ENCODE results near the gene WDR93. TPM values are rescaled to one million over a fixed set of nuclear protein-coding genes. Genes with fewer than 3 reads are reported as not detected.
A peak's percentile ranks its signal among the peaks of the same experiment; 100 is the strongest.

The WDR93 gene
- total and polyA plus RNA-seq, 4 donors = 0.08 TPM; not detected in 2

DNA sequence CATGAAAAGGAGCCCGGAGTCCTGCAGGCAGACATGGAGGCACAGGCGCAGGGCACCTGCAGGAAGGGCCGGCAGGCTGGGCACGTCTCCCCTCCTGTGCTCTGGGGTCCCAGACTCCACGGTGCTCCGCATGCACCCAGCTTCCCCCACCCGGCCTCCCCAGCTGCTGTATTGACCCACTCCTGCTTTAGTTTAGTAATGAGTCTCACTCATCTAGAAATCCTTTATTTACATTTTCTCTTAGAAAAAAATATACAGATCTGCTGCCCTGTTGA, 94.0 kb downstream of the WDR93 start:
- Histone ChIP-seq H3K9me3 (ENCODE audit: control insufficient read depth in 4 of 4, low read length in 3 of 4) (no peaks in the 10 kb centered on the region), H3K27ac (ENCODE audit: low read depth in 1 of 2, low read length in 2 of 2) (no peak overlapping the region), H3K9ac (ENCODE audit: low read depth in 1 of 2, low read length in 2 of 2) (no peak overlapping the region), H3K36me3 (ENCODE audit: control insufficient read depth in 4 of 4, insufficient read depth in 3 of 4, low read depth in 1 of 4, low read length in 3 of 4) (peaks cover 9 to 19% (median 11%) of the 10 kb centered on the region in 4 donors), H3K4me1 (ENCODE audit: control insufficient read depth in 4 of 4, insufficient read depth in 4 of 4, low read length in 3 of 4) (peaks cover 5 to 32% (median 26%) of the 10 kb centered on the region in 4 donors), H3K27me3 (ENCODE audit: control insufficient read depth in 4 of 4, insufficient read depth in 4 of 4, low read length in 3 of 4) (no peaks in the 10 kb centered on the region), H3K4me3 (ENCODE audit: low read depth in 1 of 3, low read length in 3 of 3) (no peak overlapping the region)
- DNase-seq (ENCODE audit: low spot score) = no peak
- TF ChIP-seq TAF1 (conservative IDR thresholded peaks at IDR 0.05) (no peak), JUND (IDR thresholded peaks at IDR 0.05) (no peak), FOXA2 (IDR thresholded peaks at IDR 0.05) (no peak), NR2F2 (IDR thresholded peaks at IDR 0.05) (no peak)
- TF ChIP-seq, protein P1, sequence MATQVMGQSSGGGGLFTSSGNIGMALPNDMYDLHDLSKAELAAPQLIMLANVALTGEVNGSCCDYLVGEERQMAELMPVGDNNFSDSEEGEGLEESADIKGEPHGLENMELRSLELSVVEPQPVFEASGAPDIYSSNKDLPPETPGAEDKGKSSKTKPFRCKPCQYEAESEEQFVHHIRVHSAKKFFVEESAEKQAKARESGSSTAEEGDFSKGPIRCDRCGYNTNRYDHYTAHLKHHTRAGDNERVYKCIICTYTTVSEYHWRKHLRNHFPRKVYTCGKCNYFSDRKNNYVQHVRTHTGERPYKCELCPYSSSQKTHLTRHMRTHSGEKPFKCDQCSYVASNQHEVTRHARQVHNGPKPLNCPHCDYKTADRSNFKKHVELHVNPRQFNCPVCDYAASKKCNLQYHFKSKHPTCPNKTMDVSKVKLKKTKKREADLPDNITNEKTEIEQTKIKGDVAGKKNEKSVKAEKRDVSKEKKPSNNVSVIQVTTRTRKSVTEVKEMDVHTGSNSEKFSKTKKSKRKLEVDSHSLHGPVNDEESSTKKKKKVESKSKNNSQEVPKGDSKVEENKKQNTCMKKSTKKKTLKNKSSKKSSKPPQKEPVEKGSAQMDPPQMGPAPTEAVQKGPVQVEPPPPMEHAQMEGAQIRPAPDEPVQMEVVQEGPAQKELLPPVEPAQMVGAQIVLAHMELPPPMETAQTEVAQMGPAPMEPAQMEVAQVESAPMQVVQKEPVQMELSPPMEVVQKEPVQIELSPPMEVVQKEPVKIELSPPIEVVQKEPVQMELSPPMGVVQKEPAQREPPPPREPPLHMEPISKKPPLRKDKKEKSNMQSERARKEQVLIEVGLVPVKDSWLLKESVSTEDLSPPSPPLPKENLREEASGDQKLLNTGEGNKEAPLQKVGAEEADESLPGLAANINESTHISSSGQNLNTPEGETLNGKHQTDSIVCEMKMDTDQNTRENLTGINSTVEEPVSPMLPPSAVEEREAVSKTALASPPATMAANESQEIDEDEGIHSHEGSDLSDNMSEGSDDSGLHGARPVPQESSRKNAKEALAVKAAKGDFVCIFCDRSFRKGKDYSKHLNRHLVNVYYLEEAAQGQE (IDR thresholded peaks at IDR 0.05) = no peak
- TF ChIP-seq, protein P2, sequence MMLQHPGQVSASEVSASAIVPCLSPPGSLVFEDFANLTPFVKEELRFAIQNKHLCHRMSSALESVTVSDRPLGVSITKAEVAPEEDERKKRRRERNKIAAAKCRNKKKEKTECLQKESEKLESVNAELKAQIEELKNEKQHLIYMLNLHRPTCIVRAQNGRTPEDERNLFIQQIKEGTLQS (IDR thresholded peaks at IDR 0.05) = no peak
- WGBS = 88% methylated on average over 7 of the region's 7 CpGs

DNA sequence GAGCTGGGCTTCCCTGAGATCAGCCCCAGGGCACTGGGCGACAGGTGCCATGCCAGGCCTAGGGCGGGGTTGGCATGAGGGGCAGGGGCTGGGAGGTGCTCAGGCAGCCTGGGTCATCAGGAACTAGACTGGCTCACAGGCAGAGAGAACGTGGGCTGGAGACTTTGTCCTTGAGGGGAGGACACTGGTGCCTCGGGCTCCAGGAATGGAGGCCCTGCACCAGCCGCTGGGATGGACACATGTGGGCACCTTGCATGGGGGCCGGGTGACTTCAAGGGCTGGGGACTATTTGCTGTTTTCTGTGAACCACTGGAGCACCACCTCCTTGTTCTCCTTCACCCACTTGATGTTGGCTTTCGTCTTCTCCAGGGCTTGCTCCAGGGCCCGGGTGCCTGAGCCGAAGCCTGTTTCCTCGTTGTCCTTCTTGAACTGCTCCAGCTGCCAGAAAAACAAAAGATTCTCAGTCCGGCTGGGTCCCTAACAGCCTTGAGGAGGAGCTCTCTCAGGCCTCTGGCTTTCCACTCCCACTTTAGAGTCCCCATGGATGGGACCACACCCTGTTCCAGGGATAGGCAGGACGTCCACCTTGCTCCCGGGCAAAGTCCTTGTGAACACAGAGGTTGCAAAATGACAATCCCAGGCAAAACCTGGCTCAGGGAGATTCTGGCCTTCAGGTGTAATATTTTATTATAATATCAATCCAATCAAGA, 94.6 kb downstream of the WDR93 start:
- no peak for DNase-seq (ENCODE audit: low spot score)
- TF ChIP-seq HNF4A (conservative IDR thresholded peaks at IDR 0.05) = peak; percentile 98 to 99
- peak in 1 of 2 donors; percentile 29 for TF ChIP-seq EGR1 (IDR thresholded peaks at IDR 0.05; ENCODE audit: low read depth in 2 of 2)
- peak in 1 of 2 donors; percentile 41 for TF ChIP-seq JUND (IDR thresholded peaks at IDR 0.05)
- peak; percentile 95 for TF ChIP-seq HNF4G (IDR thresholded peaks at IDR 0.05)
- peak in 1 of 2 donors; percentile 27 for TF ChIP-seq GABPA (IDR thresholded peaks at IDR 0.05 in 1 of 2, conservative IDR thresholded peaks at IDR 0.05 in 1 of 2)
- TF ChIP-seq, protein P1 (IDR thresholded peaks at IDR 0.05) = peak; percentile 47
- TF ChIP-seq FOXA1 (IDR thresholded peaks at IDR 0.05) = peak; percentile 62
- no peak for TF ChIP-seq TAF1 (conservative IDR thresholded peaks at IDR 0.05)
- peak; percentile 36 to 41 for TF ChIP-seq RAD21 (IDR thresholded peaks at IDR 0.05)
- TF ChIP-seq RXRA (IDR thresholded peaks at IDR 0.05) = peak; percentile 67 to 80
- TF ChIP-seq, protein P3, sequence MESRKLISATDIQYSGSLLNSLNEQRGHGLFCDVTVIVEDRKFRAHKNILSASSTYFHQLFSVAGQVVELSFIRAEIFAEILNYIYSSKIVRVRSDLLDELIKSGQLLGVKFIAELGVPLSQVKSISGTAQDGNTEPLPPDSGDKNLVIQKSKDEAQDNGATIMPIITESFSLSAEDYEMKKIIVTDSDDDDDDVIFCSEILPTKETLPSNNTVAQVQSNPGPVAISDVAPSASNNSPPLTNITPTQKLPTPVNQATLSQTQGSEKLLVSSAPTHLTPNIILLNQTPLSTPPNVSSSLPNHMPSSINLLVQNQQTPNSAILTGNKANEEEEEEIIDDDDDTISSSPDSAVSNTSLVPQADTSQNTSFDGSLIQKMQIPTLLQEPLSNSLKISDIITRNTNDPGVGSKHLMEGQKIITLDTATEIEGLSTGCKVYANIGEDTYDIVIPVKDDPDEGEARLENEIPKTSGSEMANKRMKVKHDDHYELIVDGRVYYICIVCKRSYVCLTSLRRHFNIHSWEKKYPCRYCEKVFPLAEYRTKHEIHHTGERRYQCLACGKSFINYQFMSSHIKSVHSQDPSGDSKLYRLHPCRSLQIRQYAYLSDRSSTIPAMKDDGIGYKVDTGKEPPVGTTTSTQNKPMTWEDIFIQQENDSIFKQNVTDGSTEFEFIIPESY (IDR thresholded peaks at IDR 0.05) = peak; percentile 50
- peak; percentile 75 for TF ChIP-seq SP1 (IDR thresholded peaks at IDR 0.05)
- peak; percentile 75 for TF ChIP-seq FOXA2 (IDR thresholded peaks at IDR 0.05)
- TF ChIP-seq, protein P2 (IDR thresholded peaks at IDR 0.05) = no peak
- TF ChIP-seq YY1 (IDR thresholded peaks at IDR 0.05) = peak; percentile 54
- TF ChIP-seq, protein P4, sequence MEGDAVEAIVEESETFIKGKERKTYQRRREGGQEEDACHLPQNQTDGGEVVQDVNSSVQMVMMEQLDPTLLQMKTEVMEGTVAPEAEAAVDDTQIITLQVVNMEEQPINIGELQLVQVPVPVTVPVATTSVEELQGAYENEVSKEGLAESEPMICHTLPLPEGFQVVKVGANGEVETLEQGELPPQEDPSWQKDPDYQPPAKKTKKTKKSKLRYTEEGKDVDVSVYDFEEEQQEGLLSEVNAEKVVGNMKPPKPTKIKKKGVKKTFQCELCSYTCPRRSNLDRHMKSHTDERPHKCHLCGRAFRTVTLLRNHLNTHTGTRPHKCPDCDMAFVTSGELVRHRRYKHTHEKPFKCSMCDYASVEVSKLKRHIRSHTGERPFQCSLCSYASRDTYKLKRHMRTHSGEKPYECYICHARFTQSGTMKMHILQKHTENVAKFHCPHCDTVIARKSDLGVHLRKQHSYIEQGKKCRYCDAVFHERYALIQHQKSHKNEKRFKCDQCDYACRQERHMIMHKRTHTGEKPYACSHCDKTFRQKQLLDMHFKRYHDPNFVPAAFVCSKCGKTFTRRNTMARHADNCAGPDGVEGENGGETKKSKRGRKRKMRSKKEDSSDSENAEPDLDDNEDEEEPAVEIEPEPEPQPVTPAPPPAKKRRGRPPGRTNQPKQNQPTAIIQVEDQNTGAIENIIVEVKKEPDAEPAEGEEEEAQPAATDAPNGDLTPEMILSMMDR (IDR thresholded peaks at IDR 0.05; ENCODE audit: low read depth, low read length, missing input control) = no peak
- TF ChIP-seq, protein P5, sequence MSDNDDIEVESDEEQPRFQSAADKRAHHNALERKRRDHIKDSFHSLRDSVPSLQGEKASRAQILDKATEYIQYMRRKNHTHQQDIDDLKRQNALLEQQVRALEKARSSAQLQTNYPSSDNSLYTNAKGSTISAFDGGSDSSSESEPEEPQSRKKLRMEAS (IDR thresholded peaks at IDR 0.05) = peak; percentile 78
- TF ChIP-seq NR2F2 (IDR thresholded peaks at IDR 0.05) = peak; percentile 49
- H3K4me1 ChIP-seq (ENCODE audit: control insufficient read depth in 4 of 4, insufficient read depth in 4 of 4, low read length in 3 of 4) = peaks cover 5 to 33% (median 26%) of the 10 kb centered on the region in 4 donors
- no peak overlapping the region for H3K4me3 ChIP-seq (ENCODE audit: low read depth in 1 of 3, low read length in 3 of 3)
- peaks cover 12 to 22% (median 13%) of the 10 kb centered on the region in 4 donors for H3K36me3 ChIP-seq (ENCODE audit: control insufficient read depth in 4 of 4, insufficient read depth in 3 of 4, low read depth in 1 of 4, low read length in 3 of 4)
- H3K9ac ChIP-seq (ENCODE audit: low read depth in 1 of 2, low read length in 2 of 2) = no peak overlapping the region
- WGBS = 54% methylated on average over 13 of the region's 13 CpGs
- no peaks in the 10 kb centered on the region for H3K27me3 ChIP-seq (ENCODE audit: control insufficient read depth in 4 of 4, insufficient read depth in 4 of 4, low read length in 3 of 4)
- no peak overlapping the region for H3K27ac ChIP-seq (ENCODE audit: low read depth in 1 of 2, low read length in 2 of 2)
- no peaks in the 10 kb centered on the region for H3K9me3 ChIP-seq (ENCODE audit: control insufficient read depth in 4 of 4, low read length in 3 of 4)
